ENCODE measurements around the gene PCBP4. TPM values are rescaled to one million over a fixed set of nuclear protein-coding genes. Genes with fewer than 3 reads are reported as not detected.
A peak's percentile ranks its signal among the peaks of the same experiment; 100 is the strongest.

PCBP4 gene
- total and polyA plus RNA-seq, 7 experiments from 2014 or later: 8.0 to 21.1 (median 13.8) TPM

DNA sequence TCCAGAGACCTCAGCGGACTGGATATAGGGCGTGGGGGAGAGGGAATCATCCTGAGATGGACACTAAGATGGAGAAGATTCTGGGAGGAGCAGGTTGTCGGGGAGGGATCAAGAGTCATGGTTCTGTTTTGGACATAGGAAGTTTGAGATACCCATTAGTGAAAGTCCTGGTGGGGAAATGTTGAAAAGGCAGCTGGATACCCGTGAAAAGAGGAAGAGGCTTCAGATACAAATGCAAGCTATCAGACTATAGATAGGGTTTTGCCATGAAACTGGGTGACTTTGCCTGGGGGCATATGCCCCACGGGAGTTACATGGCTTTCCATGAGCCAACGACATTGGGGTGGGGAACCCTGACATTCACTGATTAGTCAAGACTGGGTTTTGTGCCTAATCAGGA is 13.1 kb downstream of the PCBP4 start:
- Histone ChIP-seq H3K9me3 (ENCODE audit: control insufficient read depth in 2 of 3, low read length in 3 of 3) (no peaks in the 10 kb centered on the region), H3K27ac (ENCODE audit: low read depth, low read length) (no peak overlapping the region), H3K36me3 (ENCODE audit: control insufficient read depth in 2 of 3, insufficient read depth in 3 of 3, low read length in 3 of 3) (peaks cover 0 to 3% (median 0%) of the 10 kb centered on the region in 3 experiments), H3K4me1 (ENCODE audit: control insufficient read depth in 2 of 2, insufficient read depth in 2 of 2, low read length in 2 of 2) (peaks cover 0 to 7% of the 10 kb centered on the region in 2 donors), H3K27me3 (ENCODE audit: control insufficient read depth in 2 of 2, insufficient read depth in 2 of 2, low read length in 2 of 2) (peaks cover 3 to 4% of the 10 kb centered on the region in 2 donors), H3K4me3 (ENCODE audit: low read length) (no peak overlapping the region)
- CTCF ChIA-PET: no interaction called here
- POLR2A ChIA-PET: interaction anchor here (1.0 to 1.6 kb wide), 2 partner anchors 11 to 13 kb away, joined by 3 read pairs; partner anchors contain the start of gene PCBP4
- Mint-ChIP-seq H3K4me1 (peaks cover 0 to 6% (median 4%) of the 10 kb centered on the region in 7 donors), H3K27me3 (peaks cover 16 to 47% (median 21%) of the 10 kb centered on the region in 5 donors), H3K4me3 (peak overlapping the region in 7 of 10 donors; percentile 4 to 76 (median 37)), H3K36me3 (peaks cover 0 to 6% (median 4%) of the 10 kb centered on the region in 5 donors), H3K9me3 (no peaks in the 10 kb centered on the region), H3K27ac (no peak overlapping the region)
- intact Hi-C loops (cut with micrococcal nuclease): no loop called here
- DNase-seq (no peak), ATAC-seq (no peak)

DNA sequence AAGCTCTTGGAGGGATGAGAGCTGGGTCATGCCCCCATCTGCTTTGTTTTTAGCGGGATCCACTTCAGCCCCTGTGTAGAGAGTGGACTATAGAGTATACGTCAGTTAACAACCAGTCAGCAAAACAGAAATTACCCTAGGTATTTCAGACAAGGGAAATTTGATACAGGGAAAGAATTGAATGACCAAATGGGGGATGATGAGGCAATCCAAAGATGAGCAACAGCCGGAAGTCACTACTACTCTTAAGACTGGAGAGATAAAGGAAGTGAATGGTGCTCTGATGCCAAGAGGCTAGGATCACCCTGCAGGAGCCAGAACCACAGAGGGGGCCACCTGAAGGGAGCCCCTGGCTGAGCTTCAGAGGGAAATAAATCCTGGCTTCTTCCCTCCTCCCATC is 13.8 kb downstream of the PCBP4 start:
- Histone ChIP-seq H3K36me3 (ENCODE audit: control insufficient read depth in 2 of 3, insufficient read depth in 3 of 3, low read length in 3 of 3) (no peaks in the 10 kb centered on the region), H3K27ac (ENCODE audit: low read depth, low read length) (no peak overlapping the region), H3K9me3 (ENCODE audit: control insufficient read depth in 2 of 3, low read length in 3 of 3) (no peaks in the 10 kb centered on the region), H3K4me3 (ENCODE audit: low read length) (no peak overlapping the region), H3K4me1 (ENCODE audit: control insufficient read depth in 2 of 2, insufficient read depth in 2 of 2, low read length in 2 of 2) (peaks cover 0 to 7% of the 10 kb centered on the region in 2 donors), H3K27me3 (ENCODE audit: control insufficient read depth in 2 of 2, insufficient read depth in 2 of 2, low read length in 2 of 2) (peaks cover 3 to 4% of the 10 kb centered on the region in 2 donors)
- H3K4me1 Mint-ChIP-seq: peaks cover 0 to 6% (median 4%) of the 10 kb centered on the region in 7 donors
- DNase-seq (no peak), ATAC-seq (peak; percentile 63)
- H3K9me3 Mint-ChIP-seq: no peaks in the 10 kb centered on the region
- no peak overlapping the region for H3K4me3 Mint-ChIP-seq
- H3K27ac Mint-ChIP-seq: no peak overlapping the region
- intact Hi-C loops (cut with micrococcal nuclease): no loop called here
- ChIA-PET POLR2A (interaction anchor here (0.7 to 1.6 kb wide), 3 partner anchors 11 to 1503 kb away, joined by 3 to 5 read pairs (median 3); partner anchors contain the start of gene PCBP4), CTCF (interaction anchor here (1.0 kb wide), 1 partner anchor 21 kb away, joined by 6 read pairs; the partner anchor contains the start of gene ABHD14A)
- H3K36me3 Mint-ChIP-seq: peaks cover 0 to 7% (median 3%) of the 10 kb centered on the region in 5 donors
- H3K27me3 Mint-ChIP-seq: peaks cover 16 to 47% (median 21%) of the 10 kb centered on the region in 5 donors

DNA sequence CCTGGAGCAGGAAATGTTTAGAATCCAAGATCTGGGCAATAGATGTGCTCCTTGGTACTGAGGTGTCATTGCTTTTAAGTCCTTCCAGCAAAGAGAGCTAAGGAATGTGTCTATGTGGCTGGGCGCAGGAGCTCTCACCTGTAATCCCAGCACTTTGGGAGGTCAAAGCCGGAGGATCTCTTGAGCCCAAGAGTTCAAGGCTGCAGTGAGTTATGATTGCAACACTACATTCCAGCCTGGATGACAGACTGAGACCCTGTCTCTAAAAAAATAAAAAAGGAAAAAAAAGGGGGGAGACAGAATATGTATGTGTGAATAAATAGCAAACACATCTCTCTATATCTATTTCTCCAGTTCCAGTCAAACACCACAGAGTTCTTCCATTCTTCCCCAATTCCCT is 16.4 kb downstream of the PCBP4 start:
- H3K27me3 Mint-ChIP-seq: peaks cover 16 to 35% (median 21%) of the 10 kb centered on the region in 5 donors
- Histone ChIP-seq H3K4me3 (ENCODE audit: low read length) (no peak overlapping the region), H3K36me3 (ENCODE audit: control insufficient read depth in 2 of 3, insufficient read depth in 3 of 3, low read length in 3 of 3) (no peaks in the 10 kb centered on the region), H3K27me3 (ENCODE audit: control insufficient read depth in 2 of 2, insufficient read depth in 2 of 2, low read length in 2 of 2) (peaks cover 0 to 3% of the 10 kb centered on the region in 2 donors), H3K27ac (ENCODE audit: low read depth, low read length) (no peak overlapping the region), H3K4me1 (ENCODE audit: control insufficient read depth in 2 of 2, insufficient read depth in 2 of 2, low read length in 2 of 2) (no peaks in the 10 kb centered on the region), H3K9me3 (ENCODE audit: control insufficient read depth in 2 of 3, low read length in 3 of 3) (no peaks in the 10 kb centered on the region)
- DNase-seq (no peak), ATAC-seq (no peak)
- H3K4me3 Mint-ChIP-seq: no peak overlapping the region
- peaks cover 0 to 6% (median 0%) of the 10 kb centered on the region in 5 donors for H3K36me3 Mint-ChIP-seq
- intact Hi-C loops (cut with micrococcal nuclease): no loop called here
- no peaks in the 10 kb centered on the region for H3K9me3 Mint-ChIP-seq
- POLR2A ChIA-PET: interaction anchor here (0.7 to 1.3 kb wide), 2 partner anchors 19 to 133 kb away, joined by 3 to 4 read pairs; no protein-coding TSS in a partner anchor
- no peak overlapping the region for H3K27ac Mint-ChIP-seq
- CTCF ChIA-PET: interaction anchor here (0.6 kb wide), 1 partner anchor 1154 kb away, joined by 4 read pairs; no protein-coding TSS in a partner anchor
- H3K4me1 Mint-ChIP-seq: peaks cover 0 to 5% (median 0%) of the 10 kb centered on the region in 7 donors

DNA sequence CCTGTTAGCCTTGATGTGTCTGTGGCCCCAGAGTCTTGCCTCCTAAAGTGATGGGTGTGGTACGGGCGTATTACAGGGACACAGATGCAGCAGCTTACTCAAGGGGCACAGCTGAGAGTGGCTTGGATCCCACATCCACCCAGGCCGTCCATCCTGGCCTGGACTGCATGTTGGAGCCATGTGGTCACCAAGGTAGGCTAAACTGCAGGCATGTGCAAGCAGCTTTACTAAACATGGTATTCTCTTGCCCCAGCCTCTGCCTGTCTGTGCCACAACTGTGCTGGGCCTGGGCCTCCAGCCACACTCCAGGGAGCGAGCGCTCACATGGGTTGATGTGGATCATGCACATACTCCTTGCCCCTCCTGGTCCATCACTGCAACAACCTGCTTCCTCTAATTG is 18.1 kb downstream of the PCBP4 start:
- ChIA-PET POLR2A (no interaction called here), CTCF (no interaction called here)
- no peak overlapping the region for H3K4me3 ChIP-seq (ENCODE audit: low read length)
- no peaks in the 10 kb centered on the region for H3K27me3 ChIP-seq (ENCODE audit: control insufficient read depth in 2 of 2, insufficient read depth in 2 of 2, low read length in 2 of 2)
- Mint-ChIP-seq H3K4me3 (no peak overlapping the region), H3K27ac (no peak overlapping the region), H3K9me3 (no peaks in the 10 kb centered on the region), H3K4me1 (peaks cover 0 to 8% (median 0%) of the 10 kb centered on the region in 7 donors), H3K27me3 (peaks cover 13 to 22% (median 17%) of the 10 kb centered on the region in 5 donors), H3K36me3 (peaks cover 0 to 6% (median 0%) of the 10 kb centered on the region in 5 donors)
- DNase-seq: no peak
- intact Hi-C loops (cut with micrococcal nuclease): no loop called here
- no peak overlapping the region for H3K27ac ChIP-seq (ENCODE audit: low read depth, low read length)
- no peaks in the 10 kb centered on the region for H3K4me1 ChIP-seq (ENCODE audit: control insufficient read depth in 2 of 2, insufficient read depth in 2 of 2, low read length in 2 of 2)
- ATAC-seq: no peak
- H3K9me3 ChIP-seq (ENCODE audit: control insufficient read depth in 2 of 3, low read length in 3 of 3): no peaks in the 10 kb centered on the region
- H3K36me3 ChIP-seq (ENCODE audit: control insufficient read depth in 2 of 3, insufficient read depth in 3 of 3, low read length in 3 of 3): no peaks in the 10 kb centered on the region

DNA sequence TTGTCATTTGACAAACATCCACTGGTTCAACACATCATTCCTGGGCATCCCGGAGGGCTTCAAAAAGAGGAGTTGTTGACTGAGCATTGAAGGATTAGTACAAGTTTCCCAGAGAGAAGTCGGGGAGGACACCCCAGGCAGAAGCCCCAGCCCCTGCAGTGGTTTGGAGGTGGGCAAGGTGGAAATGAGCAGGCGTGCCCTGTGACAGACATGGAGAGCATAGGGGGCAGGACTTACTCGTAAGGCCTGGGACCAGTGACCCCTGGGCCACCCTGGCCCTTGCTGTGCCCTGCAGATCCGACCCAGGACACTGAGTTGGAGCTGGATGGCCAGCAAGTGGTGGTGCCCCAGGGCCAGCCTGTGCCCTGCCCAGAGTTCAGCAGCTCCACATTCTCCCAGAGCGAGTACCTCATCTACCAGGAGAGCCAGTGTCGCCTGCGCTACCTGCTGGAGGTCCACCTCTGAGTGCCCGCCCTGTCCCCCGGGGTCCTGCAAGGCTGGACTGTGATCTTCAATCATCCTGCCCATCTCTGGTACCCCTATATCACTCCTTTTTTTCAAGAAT is 19.2 kb downstream of the PCBP4 start:
- H3K36me3 ChIP-seq (ENCODE audit: control insufficient read depth in 2 of 3, insufficient read depth in 3 of 3, low read length in 3 of 3): no peaks in the 10 kb centered on the region
- Mint-ChIP-seq H3K36me3 (peaks cover 0 to 6% (median 0%) of the 10 kb centered on the region in 5 donors), H3K4me3 (no peak overlapping the region), H3K4me1 (peaks cover 0 to 5% (median under 1%) of the 10 kb centered on the region in 7 donors), H3K27ac (no peak overlapping the region), H3K27me3 (peaks cover 3 to 12% (median 7%) of the 10 kb centered on the region in 5 donors), H3K9me3 (no peaks in the 10 kb centered on the region)
- H3K4me3 ChIP-seq (ENCODE audit: low read length): no peak overlapping the region
- ChIA-PET CTCF (no interaction called here), POLR2A (no interaction called here)
- no peaks in the 10 kb centered on the region for H3K27me3 ChIP-seq (ENCODE audit: control insufficient read depth in 2 of 2, insufficient read depth in 2 of 2, low read length in 2 of 2)
- intact Hi-C loops (cut with micrococcal nuclease): no loop called here
- DNase-seq (peak in 1 of 9 donors; percentile 4), ATAC-seq (no peak)
- no peaks in the 10 kb centered on the region for H3K9me3 ChIP-seq (ENCODE audit: control insufficient read depth in 2 of 3, low read length in 3 of 3)
- peaks cover under 1 to 3% of the 10 kb centered on the region in 2 donors for H3K4me1 ChIP-seq (ENCODE audit: control insufficient read depth in 2 of 2, insufficient read depth in 2 of 2, low read length in 2 of 2)
- no peak overlapping the region for H3K27ac ChIP-seq (ENCODE audit: low read depth, low read length)

DNA sequence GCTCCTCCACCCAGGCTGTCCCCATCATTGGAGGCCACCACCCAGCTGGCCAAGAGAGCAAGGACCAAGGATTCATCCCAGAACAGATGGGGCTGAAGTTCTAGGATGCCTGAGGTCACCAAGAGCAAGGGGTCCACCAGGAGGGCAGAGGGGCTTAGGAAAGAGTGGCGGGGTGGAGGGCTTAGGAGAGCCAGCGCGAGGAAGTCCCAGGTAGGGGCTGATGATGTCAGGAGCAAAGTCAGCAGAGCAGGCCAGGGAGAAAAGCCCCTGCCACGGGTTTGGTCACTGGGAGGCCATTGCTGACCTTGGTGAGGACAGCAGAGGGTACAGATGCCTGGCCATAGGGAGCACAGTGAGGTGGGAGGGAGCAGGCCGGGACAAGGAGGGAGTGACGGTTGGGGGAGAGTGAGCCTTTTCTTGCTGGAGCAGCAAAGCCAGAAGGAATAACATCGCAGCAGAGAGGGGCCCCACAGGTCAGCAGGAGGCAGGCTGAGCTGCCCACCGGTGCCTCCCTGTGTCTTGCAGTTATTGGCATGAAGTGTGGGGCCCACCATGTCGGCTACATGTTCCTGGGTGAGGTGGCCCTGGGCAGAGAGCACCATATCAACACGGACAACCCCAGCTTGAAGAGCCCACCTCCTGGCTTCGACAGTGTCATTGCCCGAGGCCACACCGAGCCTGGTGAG is 19.9 kb downstream of the PCBP4 start:
- Mint-ChIP-seq H3K36me3 (peaks cover 0 to 6% (median 0%) of the 10 kb centered on the region in 5 donors), H3K4me3 (no peak overlapping the region), H3K27me3 (peaks cover 0 to 9% (median 4%) of the 10 kb centered on the region in 5 donors), H3K4me1 (peaks cover 3 to 8% (median 6%) of the 10 kb centered on the region in 7 donors), H3K27ac (peak overlapping the region in 1 of 9 donors; percentile 70), H3K9me3 (no peaks in the 10 kb centered on the region)
- no peak for ATAC-seq
- peak in 1 of 9 donors; percentile 3 for DNase-seq
- H3K4me1 ChIP-seq (ENCODE audit: control insufficient read depth in 2 of 2, insufficient read depth in 2 of 2, low read length in 2 of 2): peaks cover 8 to 11% of the 10 kb centered on the region in 2 donors
- CTCF ChIA-PET: no interaction called here
- H3K36me3 ChIP-seq (ENCODE audit: control insufficient read depth in 2 of 3, insufficient read depth in 3 of 3, low read length in 3 of 3): no peaks in the 10 kb centered on the region
- no peaks in the 10 kb centered on the region for H3K27me3 ChIP-seq (ENCODE audit: control insufficient read depth in 2 of 2, insufficient read depth in 2 of 2, low read length in 2 of 2)
- POLR2A ChIA-PET: interaction anchor here (1.1 kb wide), 1 partner anchor 19 kb away, joined by 3 read pairs; the partner anchor contains the start of gene PCBP4
- no peak overlapping the region for H3K4me3 ChIP-seq (ENCODE audit: low read length)
- H3K9me3 ChIP-seq (ENCODE audit: control insufficient read depth in 2 of 3, low read length in 3 of 3): no peaks in the 10 kb centered on the region
- no peak overlapping the region for H3K27ac ChIP-seq (ENCODE audit: low read depth, low read length)
- intact Hi-C loops (cut with micrococcal nuclease): no loop called here

All from naive thymus-derived CD4-positive, alpha-beta T cell (primary cell).